Activated effector memory CD4-positive, alpha-beta T cell treated with Interleukin-2 at 50 U/mL for 16 hours (primary cell): ENCODE results near the gene TMEM266.

Experiments
- DNase-seq: peaks from one replicate; pipeline ENCODE4 v3.0.0-alpha.2; 2020

Gene TMEM266

GRCh38 chr15:76162784-76163456 lies 103.1 kb downstream of the TMEM266 start:
- DNase-seq = no peak

- DNase-seq = no peak
Measured at GRCh38 chr15:76163457-76164295, 103.9 kb downstream of the TMEM266 start.

GRCh38 chr15:76164602-76165001 lies 104.8 kb downstream of the TMEM266 start:
- DNase-seq = no peak

- no peak for DNase-seq
Measured at GRCh38 chr15:76165951-76166350, 106.2 kb downstream of the TMEM266 start.

- no peak for DNase-seq
Measured at GRCh38 chr15:76168237-76168984, 108.6 kb downstream of the TMEM266 start.

GRCh38 chr15:76169018-76169417 lies 109.2 kb downstream of the TMEM266 start:
- DNase-seq = no peak

- DNase-seq = no peak
Measured at GRCh38 chr15:76169911-76170800, 110.4 kb downstream of the TMEM266 start.

GRCh38 chr15:76172782-76173181 lies 113.0 kb downstream of the TMEM266 start:
- DNase-seq = no peak

GRCh38 chr15:76173317-76173834 lies 113.6 kb downstream of the TMEM266 start:
- DNase-seq = no peak

- no peak for DNase-seq
Measured at GRCh38 chr15:76174654-76175053, 114.9 kb downstream of the TMEM266 start.

- DNase-seq = no peak
Measured at GRCh38 chr15:76175442-76175841, 115.7 kb downstream of the TMEM266 start.

- DNase-seq = no peak
Measured at GRCh38 chr15:76176059-76176458, 116.3 kb downstream of the TMEM266 start.

GRCh38 chr15:76176487-76177085 lies 116.8 kb downstream of the TMEM266 start:
- no peak for DNase-seq

- DNase-seq = no peak
Measured at GRCh38 chr15:76177491-76178040, 117.8 kb downstream of the TMEM266 start.

- no peak for DNase-seq
Measured at GRCh38 chr15:76178296-76179000, 118.7 kb downstream of the TMEM266 start.

- no peak for DNase-seq
Measured at GRCh38 chr15:76179023-76179422, 119.2 kb downstream of the TMEM266 start.

- no peak for DNase-seq
Measured at GRCh38 chr15:76180321-76180720, 120.5 kb downstream of the TMEM266 start.

GRCh38 chr15:76181705-76182107 lies 121.9 kb downstream of the TMEM266 start:
- no peak for DNase-seq

GRCh38 chr15:76183930-76184649 lies 124.3 kb downstream of the TMEM266 start:
- no peak for DNase-seq

- no peak for DNase-seq
Measured at GRCh38 chr15:76184650-76185035, 124.9 kb downstream of the TMEM266 start.
